HG03575 (cell line): ENCODE results near the gene PTPN11.

Experiments used
- ATAC-seq: cut with Tn5 transposase; IDR thresholded peaks from one replicate; pipeline ENCODE4 v1.9.1; 2021; ENCODE audit not compliant: unreplicated experiment, insufficient number of reproducible peaks, low FRiP score; ENCODE audit errors: extremely low read depth

PTPN11 gene

DNA sequence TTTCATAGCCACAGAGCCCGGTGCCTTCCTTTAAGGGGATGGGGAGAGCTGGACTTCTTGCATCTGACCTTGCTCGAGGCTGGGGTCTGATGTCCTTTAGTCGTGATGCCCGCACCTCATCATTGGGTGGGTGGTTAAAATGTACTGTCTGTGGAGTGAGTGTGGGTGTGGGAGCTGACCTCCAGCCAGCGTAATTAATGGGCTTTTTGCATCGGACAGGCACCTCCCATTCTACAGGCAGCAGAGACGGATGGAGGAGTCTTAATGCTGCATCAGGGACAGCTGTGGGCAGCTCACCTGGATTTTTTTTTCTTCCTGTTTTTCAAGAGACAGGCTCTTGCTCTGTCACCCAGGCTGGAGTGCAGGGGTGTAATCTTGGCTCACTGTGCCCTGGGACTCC is 114.8 kb downstream of the PTPN11 start:
- no peak for ATAC-seq

GRCh38 chr12:112535017-112535416 is 116.3 kb downstream of the PTPN11 start:
- ATAC-seq, result no peak

DNA sequence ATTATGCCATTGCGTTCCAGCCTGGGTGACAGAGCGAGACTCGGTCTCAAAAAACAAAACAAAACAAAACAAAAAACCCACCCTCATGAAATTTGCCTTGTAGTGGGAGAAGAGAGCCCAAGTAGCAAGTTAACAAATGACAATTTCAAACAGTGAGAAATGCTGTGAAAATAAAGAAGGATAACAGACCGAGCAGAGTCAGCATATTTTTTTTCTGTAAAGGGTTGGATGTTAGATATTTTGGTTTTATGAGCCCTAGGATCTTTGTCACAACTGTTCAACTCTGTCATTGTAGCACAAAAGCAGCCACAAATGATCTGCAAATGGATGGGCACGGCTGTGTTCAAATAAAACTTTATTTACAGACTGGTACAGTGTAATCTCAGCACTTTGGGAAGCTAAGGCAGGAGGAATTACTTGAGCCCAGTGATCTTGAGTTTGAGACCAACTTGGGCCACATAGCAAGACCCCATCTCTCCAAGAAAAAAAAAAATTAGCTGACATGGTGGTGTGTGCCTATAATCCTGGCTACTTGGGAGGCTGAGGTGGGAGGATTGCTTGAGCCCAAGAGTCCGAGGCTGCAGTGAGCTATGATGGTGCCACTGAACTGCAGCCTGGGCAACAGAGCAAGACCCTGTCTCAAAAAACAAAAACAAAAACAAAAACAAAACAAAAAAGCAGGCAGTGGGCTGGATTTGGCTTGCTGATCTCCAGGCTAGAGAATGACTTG is 117.1 kb downstream of the PTPN11 start:
- no peak for ATAC-seq

DNA sequence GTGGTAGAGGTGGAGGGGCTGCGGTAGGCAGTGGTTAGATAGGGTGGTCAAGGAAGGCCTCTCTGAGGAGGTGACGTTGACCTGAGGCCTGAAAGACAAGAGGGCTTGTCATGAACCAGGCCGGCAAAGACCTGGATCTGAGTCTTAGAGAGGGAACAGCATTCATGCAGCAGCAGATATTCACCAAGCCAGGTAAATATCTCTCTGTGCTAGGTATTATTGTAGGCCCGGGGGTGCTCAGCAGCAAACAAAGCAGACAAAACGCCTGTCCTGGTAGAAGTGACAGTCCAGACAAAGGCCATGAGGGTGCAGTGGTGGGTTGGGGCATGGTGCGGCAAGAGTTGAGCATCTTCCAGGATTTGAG is 117.6 kb downstream of the PTPN11 start:
- ATAC-seq, result no peak

DNA sequence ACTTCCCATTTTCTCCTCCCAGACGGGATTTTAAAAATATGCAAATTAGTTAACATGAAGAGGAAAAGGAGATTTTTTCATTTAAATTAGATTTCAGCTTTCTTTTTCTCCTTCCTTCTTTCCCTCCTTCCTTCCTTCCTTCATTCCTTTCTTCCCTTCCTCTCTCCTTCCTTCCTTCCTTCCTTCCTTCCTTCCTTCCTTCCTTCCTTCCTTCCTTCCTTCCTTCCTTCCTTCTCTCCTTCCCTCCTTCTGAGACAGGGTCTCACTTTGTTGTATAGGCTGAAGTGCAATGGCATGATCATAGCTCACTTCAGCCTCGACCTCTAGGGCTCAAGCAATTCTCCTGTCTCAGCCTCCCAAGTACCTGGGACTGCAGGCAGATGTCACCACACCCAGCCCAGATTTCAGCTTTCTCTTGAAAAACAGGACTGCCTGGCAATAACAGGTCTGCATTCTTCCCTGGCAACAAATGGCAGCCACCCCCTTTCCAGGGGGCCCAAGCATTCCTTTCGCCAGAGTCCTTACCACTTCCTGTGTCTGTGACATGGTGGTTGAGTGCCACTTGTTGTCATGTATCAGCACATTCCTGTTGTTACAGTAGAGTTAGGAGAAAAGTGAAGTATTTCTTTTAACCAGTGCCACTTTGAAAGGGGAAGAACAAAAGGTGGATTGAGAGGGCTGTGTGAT is 119.1 kb downstream of the PTPN11 start:
- no peak for ATAC-seq

DNA sequence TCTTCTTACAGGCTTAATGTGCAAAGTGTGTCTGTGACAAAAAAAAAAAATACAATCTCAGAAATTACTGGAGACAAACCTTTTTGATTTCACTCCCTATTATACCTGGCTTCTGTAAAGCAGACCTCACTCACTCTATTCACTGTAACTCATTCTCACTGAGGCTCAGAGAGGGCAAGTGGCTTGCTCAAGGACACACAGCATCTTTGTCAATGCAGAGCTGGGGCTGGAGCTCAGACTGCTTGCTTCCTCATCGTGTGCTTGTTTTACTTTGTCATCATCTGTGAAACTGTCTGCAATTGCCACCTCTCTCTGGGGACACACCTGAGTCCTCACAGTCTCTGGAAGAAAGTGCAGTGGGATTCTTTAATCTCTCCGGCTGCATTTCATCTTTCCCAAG is 120.0 kb downstream of the PTPN11 start:
- ATAC-seq, result no peak

DNA sequence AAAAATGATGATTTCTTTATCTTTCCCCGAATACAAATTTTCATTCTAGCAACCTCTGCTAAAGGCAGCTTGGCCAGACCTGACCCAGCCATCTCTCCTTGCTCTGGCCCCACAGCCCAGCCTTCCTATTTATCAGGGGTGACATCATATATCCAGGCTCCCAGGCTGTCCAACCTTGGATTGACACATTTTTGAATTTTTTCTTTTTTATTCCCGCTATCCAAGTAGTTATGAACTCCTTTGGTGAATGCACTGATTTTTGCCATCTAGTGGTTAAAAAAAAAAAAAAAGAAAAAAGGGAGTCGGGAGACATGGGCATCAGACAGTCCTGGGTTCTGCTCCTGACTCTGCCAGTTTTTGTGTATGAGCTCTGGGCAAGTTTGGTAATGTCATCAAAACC is 120.5 kb downstream of the PTPN11 start:
- no peak for ATAC-seq

DNA sequence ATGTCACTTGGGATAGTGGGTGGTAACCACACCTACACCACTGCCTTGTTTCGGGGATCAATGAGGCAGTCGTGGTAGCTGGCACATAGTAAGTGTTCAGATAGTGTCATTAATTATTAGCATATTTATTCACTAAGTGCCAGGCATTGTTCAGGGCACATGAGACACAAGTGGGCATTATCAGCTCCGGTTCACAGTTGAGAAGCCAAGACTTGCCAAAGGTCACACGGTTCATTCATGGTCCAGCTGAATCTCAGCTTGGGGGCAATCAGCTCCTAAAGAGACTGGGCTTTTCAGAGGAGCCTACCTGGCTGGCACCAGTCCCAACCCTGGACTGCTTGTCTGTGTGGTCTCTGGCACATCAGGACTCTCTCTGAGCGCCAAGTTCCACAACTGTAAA is 121.3 kb downstream of the PTPN11 start:
- no peak for ATAC-seq

GRCh38 chr12:112543751-112544150 is 125.0 kb downstream of the PTPN11 start:
- ATAC-seq, result no peak

DNA sequence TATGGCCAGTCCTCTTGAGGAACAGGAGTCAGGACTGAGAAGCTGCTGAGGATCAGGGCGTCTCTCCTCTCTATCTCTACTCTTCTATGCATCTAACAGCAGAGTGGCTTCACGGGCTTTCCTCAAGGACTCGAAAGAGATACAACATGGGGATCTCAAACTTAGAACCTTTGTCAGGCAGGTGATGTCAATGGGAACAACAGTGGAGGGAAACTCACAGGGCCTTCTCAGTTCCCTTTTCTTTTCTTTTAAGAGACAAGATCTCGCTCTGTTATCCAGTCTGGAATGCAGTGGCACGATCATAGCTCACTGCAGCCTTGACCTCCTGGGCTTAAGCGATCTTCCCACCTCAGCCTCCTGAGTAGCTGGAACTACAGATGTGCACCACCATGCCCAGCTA is 127.6 kb downstream of the PTPN11 start:
- no peak for ATAC-seq

DNA sequence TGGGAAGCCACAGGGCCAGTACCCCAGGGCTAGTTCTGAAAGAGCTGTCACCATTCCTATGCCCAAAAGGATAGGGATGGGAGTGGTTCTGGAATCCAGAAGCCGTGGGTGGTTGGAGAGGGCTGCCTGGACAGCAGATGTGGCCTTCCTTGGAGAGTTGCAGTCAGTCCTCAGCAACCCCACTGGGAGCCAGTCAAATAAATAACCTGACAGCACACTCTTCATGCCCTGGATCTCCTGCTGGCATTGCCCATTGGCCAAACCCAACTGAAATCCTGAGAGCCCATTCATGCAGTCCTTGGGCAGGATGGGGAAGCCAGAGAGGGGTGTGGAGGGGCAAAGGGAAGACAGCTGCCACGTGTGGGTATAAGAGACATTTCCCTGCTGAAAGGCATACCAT is 128.2 kb downstream of the PTPN11 start:
- no peak for ATAC-seq

DNA sequence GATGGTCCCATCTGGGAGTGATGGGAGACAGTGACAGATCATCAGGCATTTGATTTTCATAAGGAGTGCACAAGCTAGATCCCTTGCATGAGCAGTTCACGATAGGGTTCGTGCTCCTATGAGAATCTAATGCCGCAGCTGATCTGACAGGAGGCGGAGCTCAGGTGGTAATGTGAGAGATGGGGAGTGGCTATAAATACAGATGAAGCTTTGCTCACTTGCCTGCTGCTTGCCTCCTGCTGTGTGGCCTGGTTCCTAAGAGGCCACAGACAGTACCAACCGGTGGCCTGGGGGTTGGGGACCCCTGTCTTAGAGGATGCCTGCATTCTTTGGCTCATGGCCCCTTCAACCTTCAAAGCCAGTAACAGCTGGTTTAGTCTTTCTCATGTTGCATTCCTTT is 130.3 kb downstream of the PTPN11 start:
- no peak for ATAC-seq

GRCh38 chr12:112551681-112552080 is 132.9 kb downstream of the PTPN11 start:
- ATAC-seq, result no peak

- ATAC-seq, result no peak
Observed at GRCh38 chr12:112555621-112556233, 137.0 kb downstream of the PTPN11 start.

GRCh38 chr12:112557951-112558630 is 139.3 kb downstream of the PTPN11 start:
- no peak for ATAC-seq
